GM12878 (cell line): Measurements from ENCODE around the gene B3GALNT1. TPM values are rescaled to one million over a fixed set of nuclear protein-coding genes. Genes with fewer than 3 reads are reported as not detected.

ENCODE experiments used
- ATAC-seq: fragments of 200-7000 bp; cut with Tn5 transposase; 3 replicates; pipeline ENCODE4 v1.9.1; 2020; ENCODE audit warnings: mild to moderate bottlenecking, moderate library complexity
- BruUV-seq: library from RNA; stranded (reverse); fragments of 400-500 nt; replicated peaks from 2 replicates; lab custom pipeline; 2021; lab: Mats Ljungman, UMichigan
- CTCF ChIA-PET: fragments of 300-600 bp; sonication (Branson Sonifier 250); formaldehyde crosslinking; extraction: SDS; loops from one replicate; lab custom pipeline; 2021; ENCODE audit warnings: inconsistent platforms; lab: Yijun Ruan, JAX
- POLR2A ChIA-PET: fragments of 350-600 bp; formaldehyde crosslinking; extraction: SDS; loops from one replicate; lab custom pipeline; 2021; ENCODE audit warnings: inconsistent platforms; lab: Charles Lee
- RAD21 ChIA-PET: fragments of 300-600 bp; sonication (Branson Sonifier 250); formaldehyde crosslinking; loops from one replicate; lab custom pipeline; 2023; ENCODE audit warnings: antibody characterized with exemption; ENCODE audit not compliant: unreplicated experiment; lab: Charles Lee
- SMC1A ChIA-PET: fragments of 300-600 bp; sonication (Branson Sonifier 250); formaldehyde crosslinking; loops from one replicate; lab custom pipeline; 2023; ENCODE audit not compliant: unreplicated experiment, uncharacterized antibody; lab: Charles Lee
- DNase-seq: peaks from one replicate; pipeline ENCODE4 v3.0.0-alpha.2; 2011; ENCODE audit warnings: low read depth, low spot score
- FAIRE-seq: peaks from 3 replicates; lab custom pipeline; 2011; peaks lifted over from hg19 to GRCh38; lab: Jason Lieb, UNC
- H2AFZ ChIP-seq: 2 replicates; pipeline ENCODE4 v1.6.0; 2011; ENCODE audit warnings: low read depth, low read length, control low read depth; ENCODE audit not compliant: control insufficient read depth
- H3K27ac ChIP-seq: 2 replicates; pipeline ENCODE4 v1.5.1; 2011; ENCODE audit warnings: control low read depth; ENCODE audit not compliant: control insufficient read depth, insufficient read depth
- H3K27me3 ChIP-seq, 2 experiments: replicated peaks in 1 of 2; 2 replicates each; pipeline versions ENCODE4 v1.6.0 to v1.6.1; 2011; ENCODE audit warnings: low read length in 1 of 2; ENCODE audit not compliant: control insufficient read depth in 2 of 2, insufficient read depth in 2 of 2
- H3K36me3 ChIP-seq, 2 experiments: 2 replicates each; pipeline ENCODE4 v1.5.1; 2011; ENCODE audit warnings: low read length in 1 of 2; ENCODE audit not compliant: control insufficient read depth in 2 of 2, insufficient read depth in 2 of 2
- H3K4me1 ChIP-seq: 2 replicates; pipeline ENCODE4 v1.6.1; 2011; ENCODE audit warnings: mild to moderate bottlenecking, low read length, moderate library complexity, mixed read lengths; ENCODE audit not compliant: control insufficient read depth, insufficient read depth
- H3K4me2 ChIP-seq: 2 replicates; pipeline ENCODE4 v1.6.0; 2011; ENCODE audit warnings: control low read depth; ENCODE audit not compliant: control insufficient read depth, insufficient read depth
- H3K4me3 ChIP-seq: fragments of 200-600 bp; sonication (generic); 2 replicates; pipeline ENCODE4 v1.5.1; 2016
- H3K79me2 ChIP-seq: 2 replicates; pipeline ENCODE4 v1.6.0; 2011; ENCODE audit warnings: low read length; ENCODE audit not compliant: control insufficient read depth, insufficient read depth
- H3K9ac ChIP-seq: 2 replicates; pipeline ENCODE4 v1.8.0; 2011; ENCODE audit warnings: low read length, control low read depth, mixed read lengths; ENCODE audit not compliant: control insufficient read depth, insufficient read depth
- H3K9me3 ChIP-seq: replicated peaks from 3 replicates; pipeline ENCODE4 v1.5.1; 2011; ENCODE audit warnings: mild to moderate bottlenecking, low read length; ENCODE audit not compliant: control insufficient read depth, insufficient read depth
- H4K20me1 ChIP-seq: 2 replicates; pipeline ENCODE4 v1.6.0; 2011; ENCODE audit not compliant: control insufficient read depth, insufficient read depth
- CEBPB ChIP-seq, 2 experiments: fragments of 150-350 bp in 1 of 2; IDR thresholded peaks; 2 replicates each; pipeline ENCODE4 v1.6.1; 2012 to 2014; ENCODE audit warnings: low read depth in 2 of 2, low read length in 2 of 2, borderline replicate concordance in 1 of 2, inconsistent platforms in 1 of 2
- EP300 ChIP-seq, 2 experiments: fragments of 150-350 bp in 1 of 2; IDR thresholded peaks; 2 replicates each; pipeline ENCODE4 v1.6.1; 2011 to 2012; ENCODE audit warnings: low read depth in 2 of 2, low read length in 2 of 2, borderline replicate concordance in 1 of 2, improper control_type of control experiment in 1 of 2, inconsistent platforms in 1 of 2; ENCODE audit not compliant: control insufficient read depth in 1 of 2
- FOS ChIP-seq: IDR thresholded peaks from 3 replicates; pipeline ENCODE4 v1.6.1; 2011; ENCODE audit warnings: borderline replicate concordance; ENCODE audit not compliant: insufficient read length; ENCODE audit errors: extremely low read depth
- GABPA ChIP-seq: IDR thresholded peaks from 2 replicates; pipeline ENCODE4 v1.6.1; 2014; ENCODE audit warnings: antibody characterized with exemption, low read depth, mild to moderate bottlenecking, inconsistent platforms
- RCOR1 ChIP-seq: conservative IDR thresholded peaks from 2 replicates; pipeline ENCODE4 v1.6.1; 2012; ENCODE audit warnings: low read depth, low read length, improper control_type of control experiment
- SKIL ChIP-seq: fragments of 450-650 bp; IDR thresholded peaks from 2 replicates; pipeline ENCODE4 v1.6.1; 2017; ENCODE audit warnings: mild to moderate bottlenecking, low read depth, inconsistent platforms; ENCODE audit not compliant: poor library complexity, severe bottlenecking
- STAT1 ChIP-seq: fragments of 450-650 bp; conservative IDR thresholded peaks from 2 replicates; pipeline ENCODE4 v1.6.1; 2014; ENCODE audit warnings: antibody characterized with exemption, mild to moderate bottlenecking
- ZNF622 ChIP-seq: fragments of 450-650 bp; IDR thresholded peaks from 2 replicates; pipeline ENCODE4 v1.6.1; 2017; ENCODE audit warnings: mild to moderate bottlenecking, inconsistent platforms
- WGBS: methylation state at CpG from one replicate; pipeline ENCODE4 v1.1.6; 2016; ENCODE audit warnings: low lambda C conversion rate; ENCODE audit not compliant: insufficient replicate concordance, insufficient coverage; ENCODE audit errors: missing lambda C conversion rate; 5-methylcytosine and 5-hydroxymethylcytosine counted together
- in situ Hi-C: fragments of 300-500 bp; cut with MboI; formaldehyde crosslinking; loops from 9 replicates; pipeline ENCODE4 v1.14.3; 2018; ENCODE audit warnings: mixed read lengths
- intact Hi-C: fragments of 100-400 bp; cut with micrococcal nuclease; formaldehyde crosslinking; loops from one replicate; pipeline ENCODE4 v1.14.2; 2022; ENCODE audit not compliant: unreplicated experiment
- polyA plus RNA-seq, 11 experiments: library from polyadenylated mRNA; depleted of rRNA in 4 of 11; unstranded in 6 of 11; stranded (reverse) in 5 of 11; fragments of >200 nt; fragmentation: Nextera tagmentation in 4 of 11; fragmentation: Illumina TruSeq in 1 of 11; extraction: Ambion mirVana in 4 of 11; extraction: Trizol in 1 of 11; gene quantifications; 1 replicate in 1 of 11; 2 replicates in 10 of 11; pipeline versions ENCODE4 v1.2.1 to v1.2.3, GENCODE V29; 2011 to 2016; ENCODE audit warnings: inconsistent platforms in 2 of 11, missing spikeins in 2 of 11, low read depth in 1 of 11
- total RNA-seq, 4 experiments: library from RNA; depleted of rRNA in 3 of 4; stranded (reverse); fragments of >200 nt in 3 of 4; fragmentation: Illumina TruSeq in 1 of 4; extraction: Trizol in 1 of 4; gene quantifications; 2 replicates each; pipeline versions ENCODE4 v1.2.1 to v1.2.3, GENCODE V29; 2013 to 2021

Gene B3GALNT1
- total and polyA plus RNA-seq, 10 of the 15 experiments (the other 5 are each of a cell fraction or from before 2014, with no cell fraction given) = 0.04 to 0.95 (median 0.18) TPM; not detected in 3

GRCh38 chr3:161067335-161067734, 37.8 kb downstream of the B3GALNT1 start:
- DNase-seq (no peak), ATAC-seq (no peak), FAIRE-seq (no peak)
- no TSS peak for BruUV-seq
- ChIA-PET RAD21 (no interaction called here), SMC1A (interaction anchor here (1.1 kb wide), 1 partner anchor 139 kb away, joined by 3 read pairs; no protein-coding TSS in a partner anchor), CTCF (no interaction called here), POLR2A (no interaction called here)
- H3K79me2 ChIP-seq = no peaks in the 10 kb centered on the region
- no peaks in the 10 kb centered on the region for H3K27me3 ChIP-seq
- 94% methylated on average over 1 of the region's 1 CpG for WGBS
- no peak overlapping the region for H3K9ac ChIP-seq
- H3K9me3 ChIP-seq = no peaks in the 10 kb centered on the region
- H3K27ac ChIP-seq = no peak overlapping the region
- peak overlapping the region; percentile 17; the same call in 1 of the 2 replicates for H3K4me2 ChIP-seq
- in situ Hi-C loops (no loop called here), intact Hi-C loops (loop anchor here (5.0 kb wide), 1 partner anchor 155 kb away; the partner anchor contains the start of gene NMD3)
- H3K36me3 ChIP-seq = no peaks in the 10 kb centered on the region
- TF ChIP-seq RCOR1 (no peak), FOS (no peak), GABPA (no peak), SKIL (no peak), CEBPB (IDR thresholded peaks at IDR 0.05; ENCODE audit: borderline replicate concordance in 1 of 2, low read depth in 2 of 2, low read length in 2 of 2) (no peak), ZNF622 (no peak), STAT1 (no peak), EP300 (IDR thresholded peaks at IDR 0.05; ENCODE audit: borderline replicate concordance in 1 of 2, control insufficient read depth in 1 of 2, low read depth in 2 of 2, low read length in 2 of 2) (no peak)
- peaks cover 27% of the 10 kb centered on the region for H3K4me1 ChIP-seq
- H3K4me3 ChIP-seq = no peak overlapping the region
- no peak overlapping the region for H2AFZ ChIP-seq
- H4K20me1 ChIP-seq = no peaks in the 10 kb centered on the region
